Memory B cell (primary cell): Measurements from ENCODE around the gene ADGRD2.

ENCODE experiments used
- ATAC-seq: fragments of 150-1000 bp; cut with Tn5 transposase; 2 replicates; pipeline ENCODE4 v1.10.0; 2021; ENCODE audit warnings: low read depth, mild to moderate bottlenecking, moderate library complexity
- DNase-seq, 2 donors: peaks; one replicate each; pipeline ENCODE4 v3.0.0; 2022; ENCODE audit warnings: low spot score in 2 of 2
- H3K27ac Mint-ChIP-seq: one replicate; pipeline ENCODE4 v1.8.0; 2022; ENCODE audit warnings: mild to moderate bottlenecking, moderate library complexity, mixed read lengths
- H3K27me3 Mint-ChIP-seq: one replicate; pipeline ENCODE4 v1.8.0; 2022; ENCODE audit warnings: mixed read lengths
- H3K36me3 Mint-ChIP-seq: one replicate; pipeline ENCODE4 v1.8.0; 2022; ENCODE audit warnings: mild to moderate bottlenecking, mixed read lengths
- H3K4me1 Mint-ChIP-seq: one replicate; pipeline ENCODE4 v1.8.0; 2022; ENCODE audit warnings: mixed read lengths
- H3K4me3 Mint-ChIP-seq: one replicate; pipeline ENCODE4 v1.8.0; 2022; ENCODE audit warnings: mild to moderate bottlenecking, moderate library complexity, mixed read lengths
- H3K9me3 Mint-ChIP-seq: one replicate; pipeline ENCODE4 v1.8.0; 2022; ENCODE audit warnings: mixed read lengths

ADGRD2 gene, protein sequence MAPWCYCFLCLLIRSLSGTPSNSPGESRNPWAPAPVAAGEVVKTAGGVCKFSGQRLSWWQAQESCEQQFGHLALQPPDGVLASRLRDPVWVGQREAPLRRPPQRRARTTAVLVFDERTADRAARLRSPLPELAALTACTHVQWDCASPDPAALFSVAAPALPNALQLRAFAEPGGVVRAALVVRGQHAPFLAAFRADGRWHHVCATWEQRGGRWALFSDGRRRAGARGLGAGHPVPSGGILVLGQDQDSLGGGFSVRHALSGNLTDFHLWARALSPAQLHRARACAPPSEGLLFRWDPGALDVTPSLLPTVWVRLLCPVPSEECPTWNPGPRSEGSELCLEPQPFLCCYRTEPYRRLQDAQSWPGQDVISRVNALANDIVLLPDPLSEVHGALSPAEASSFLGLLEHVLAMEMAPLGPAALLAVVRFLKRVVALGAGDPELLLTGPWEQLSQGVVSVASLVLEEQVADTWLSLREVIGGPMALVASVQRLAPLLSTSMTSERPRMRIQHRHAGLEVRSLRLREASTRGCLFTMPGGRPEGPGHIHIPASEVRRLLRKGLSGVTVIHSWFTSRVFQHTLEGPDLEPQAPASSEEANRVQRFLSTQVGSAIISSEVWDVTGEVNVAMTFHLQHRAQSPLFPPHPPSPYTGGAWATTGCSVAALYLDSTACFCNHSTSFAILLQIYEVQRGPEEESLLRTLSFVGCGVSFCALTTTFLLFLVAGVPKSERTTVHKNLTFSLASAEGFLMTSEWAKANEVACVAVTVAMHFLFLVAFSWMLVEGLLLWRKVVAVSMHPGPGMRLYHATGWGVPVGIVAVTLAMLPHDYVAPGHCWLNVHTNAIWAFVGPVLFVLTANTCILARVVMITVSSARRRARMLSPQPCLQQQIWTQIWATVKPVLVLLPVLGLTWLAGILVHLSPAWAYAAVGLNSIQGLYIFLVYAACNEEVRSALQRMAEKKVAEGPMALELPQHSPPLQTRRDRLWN

GRCh38 chr9:124450241-124450924, at the start of gene ADGRD2:
ADGRD2 (plus strand) TSS chr9:124450451; CDS start chr9:124451667, 1,216 bp downstream.
- Mint-ChIP-seq H3K27ac (no peak within 1 kb of the TSS), H3K4me1 (peaks cover 4% of the 10 kb centered on the region), H3K4me3 (peak within 1 kb of the TSS; percentile 11), H3K9me3 (no peaks in the 10 kb centered on the region), H3K36me3 (no peaks in the 10 kb centered on the region), H3K27me3 (peaks cover 28% of the 10 kb centered on the region)
- ATAC-seq (no peak), DNase-seq (no peak)

DNA sequence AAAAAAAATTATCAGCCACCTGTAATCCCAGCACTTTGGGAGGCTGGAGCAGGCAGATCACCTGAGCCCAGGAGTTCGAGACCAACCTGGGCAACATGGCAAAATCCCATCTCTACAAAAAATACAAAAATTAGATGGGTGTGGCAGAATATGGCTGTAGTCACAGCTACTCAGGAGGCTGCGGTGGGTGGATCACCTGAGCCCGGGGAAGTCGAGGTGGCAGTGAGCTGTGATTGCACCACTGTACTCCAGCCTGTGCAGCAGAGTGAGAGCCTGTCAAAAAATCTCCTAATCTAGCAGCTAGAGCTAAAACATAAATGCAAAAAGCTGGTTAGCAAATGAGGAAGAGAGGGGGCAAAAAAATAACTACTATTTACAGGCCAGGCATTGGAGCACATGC, 47.0 kb upstream of the ADGRD2 start:
- ATAC-seq (no peak), DNase-seq (no peak)
- Mint-ChIP-seq H3K27me3 (no peaks in the 10 kb centered on the region), H3K9me3 (no peaks in the 10 kb centered on the region), H3K27ac (no peak overlapping the region), H3K4me3 (no peak overlapping the region), H3K4me1 (peaks cover 10% of the 10 kb centered on the region), H3K36me3 (peaks cover 30% of the 10 kb centered on the region)

DNA sequence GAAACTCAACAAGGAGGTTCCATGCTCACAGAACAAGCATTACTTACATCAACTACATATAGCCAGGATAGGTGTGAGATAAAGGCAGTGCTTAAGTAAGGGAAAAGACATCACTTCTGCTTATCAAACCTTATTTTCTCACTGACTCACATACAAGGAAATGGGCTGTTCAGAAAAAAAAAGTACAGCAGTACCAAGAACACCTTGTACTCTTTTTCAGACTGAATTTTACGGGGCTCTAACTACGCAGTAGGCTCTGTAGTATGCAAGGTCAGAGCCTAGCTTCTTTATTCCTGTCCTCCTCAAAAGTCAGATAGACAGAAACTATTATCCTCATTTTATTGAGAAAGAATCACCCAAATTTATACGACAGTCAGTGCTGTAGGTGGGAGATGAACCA, 40.8 kb upstream of the ADGRD2 start:
- ATAC-seq (no peak), DNase-seq (no peak)
- peaks cover 36% of the 10 kb centered on the region for H3K36me3 Mint-ChIP-seq
- H3K9me3 Mint-ChIP-seq, result no peaks in the 10 kb centered on the region
- no peak overlapping the region for H3K27ac Mint-ChIP-seq
- H3K4me3 Mint-ChIP-seq, result no peak overlapping the region
- H3K4me1 Mint-ChIP-seq, result peaks cover 7% of the 10 kb centered on the region
- no peaks in the 10 kb centered on the region for H3K27me3 Mint-ChIP-seq

DNA sequence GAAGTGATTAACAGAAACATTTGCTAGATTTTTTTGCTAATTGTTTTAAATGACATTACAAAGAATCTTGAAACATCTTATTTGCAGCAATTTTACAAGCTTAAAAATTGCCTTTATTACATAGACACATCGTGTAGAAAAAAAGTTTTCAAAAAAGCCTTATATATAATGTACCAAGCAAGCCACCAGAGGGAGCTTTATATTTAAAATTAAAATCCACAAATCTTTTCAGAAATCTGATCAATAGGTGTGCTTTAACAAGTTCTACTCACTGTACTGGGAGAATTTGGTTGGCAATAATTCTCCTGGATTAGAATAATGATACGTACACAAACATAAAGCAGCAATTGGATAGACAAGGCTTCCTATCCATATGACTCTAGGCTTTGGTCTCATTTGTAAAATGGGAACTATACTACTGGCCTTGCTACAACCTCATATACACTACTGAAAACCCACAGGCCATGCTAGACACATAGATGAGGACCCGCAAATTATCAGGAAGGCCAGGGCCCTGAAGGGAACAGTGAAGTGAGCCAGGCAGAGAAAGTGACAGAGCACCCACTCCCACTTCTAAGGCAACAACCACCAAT, 39.8 kb upstream of the ADGRD2 start:
- H3K27me3 Mint-ChIP-seq, result no peaks in the 10 kb centered on the region
- H3K4me1 Mint-ChIP-seq, result peaks cover 11% of the 10 kb centered on the region
- ATAC-seq, result no peak
- no peak overlapping the region for H3K4me3 Mint-ChIP-seq
- no peak for DNase-seq
- H3K27ac Mint-ChIP-seq, result no peak overlapping the region
- H3K36me3 Mint-ChIP-seq, result peaks cover 32% of the 10 kb centered on the region
- H3K9me3 Mint-ChIP-seq, result no peaks in the 10 kb centered on the region

DNA sequence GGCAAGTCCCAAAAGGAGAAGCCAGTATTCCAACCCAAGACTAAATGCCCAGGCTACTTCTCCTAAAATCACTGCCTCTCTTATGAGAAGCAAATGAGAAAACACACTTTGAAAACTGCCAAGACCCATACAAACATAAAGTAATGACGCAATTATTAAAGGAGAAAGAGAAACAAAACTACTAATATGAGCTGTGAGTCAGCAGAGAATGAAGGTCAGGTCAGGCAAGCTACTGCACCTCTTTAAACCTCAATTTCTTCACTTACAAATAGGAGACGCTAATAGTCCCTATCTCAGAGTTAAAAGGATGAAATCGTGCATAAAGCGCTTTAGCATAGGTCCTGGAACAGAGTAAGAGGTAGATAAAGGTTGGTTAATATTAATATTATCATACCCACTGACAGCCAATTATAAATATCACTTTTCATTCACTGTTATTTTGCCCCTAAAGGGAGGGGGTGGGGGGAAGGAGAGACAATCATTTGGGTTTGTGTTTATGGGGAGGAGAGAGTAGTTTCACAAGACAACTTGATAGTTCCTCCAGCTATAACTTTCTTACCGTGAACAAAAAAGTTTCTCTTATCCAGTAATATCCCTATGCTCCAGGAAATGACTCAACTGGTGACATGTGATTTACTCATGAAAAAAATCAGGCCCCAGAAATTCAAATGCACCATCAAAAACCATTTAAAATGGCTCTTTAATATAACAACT, 38.6 kb upstream of the ADGRD2 start:
- H3K27ac Mint-ChIP-seq, result no peak overlapping the region
- no peaks in the 10 kb centered on the region for H3K27me3 Mint-ChIP-seq
- peaks cover 11% of the 10 kb centered on the region for H3K4me1 Mint-ChIP-seq
- peaks cover 22% of the 10 kb centered on the region for H3K36me3 Mint-ChIP-seq
- DNase-seq, result no peak
- no peak for ATAC-seq
- H3K9me3 Mint-ChIP-seq, result no peaks in the 10 kb centered on the region
- no peak overlapping the region for H3K4me3 Mint-ChIP-seq

- ATAC-seq (no peak), DNase-seq (no peak)
- Mint-ChIP-seq H3K4me3 (no peak overlapping the region), H3K4me1 (peaks cover 11% of the 10 kb centered on the region), H3K9me3 (no peaks in the 10 kb centered on the region), H3K27me3 (no peaks in the 10 kb centered on the region), H3K27ac (no peak overlapping the region), H3K36me3 (peaks cover 21% of the 10 kb centered on the region)
Observed at GRCh38 chr9:124412228-124412575, 38.0 kb upstream of the ADGRD2 start.

- H3K9me3 Mint-ChIP-seq, result no peaks in the 10 kb centered on the region
Observed at GRCh38 chr9:124414612-124415011, 35.6 kb upstream of the ADGRD2 start.

GRCh38 chr9:124415102-124415851, 35.0 kb upstream of the ADGRD2 start, which contains the start of gene PSMB7:
PSMB7 (minus strand) TSS chr9:124415442; CDS start chr9:124415425, 17 bp downstream.
- Mint-ChIP-seq H3K9me3 (no peaks in the 10 kb centered on the region), H3K27me3 (no peaks in the 10 kb centered on the region), H3K4me1 (peaks cover 14% of the 10 kb centered on the region), H3K36me3 (peaks cover 17% of the 10 kb centered on the region), H3K27ac (peak within 1 kb of the TSS; percentile 99), H3K4me3 (peak within 1 kb of the TSS; percentile 99)
- ATAC-seq, result peak; percentile 94
- DNase-seq, result peak; percentile 96 to 97

More at GRCh38 chr9:124414612-124415011, 35.6 kb upstream of the ADGRD2 start:
- H3K27me3 Mint-ChIP-seq, result no peaks in the 10 kb centered on the region
- peak overlapping the region; percentile 99 for H3K4me3 Mint-ChIP-seq
- peak overlapping the region; percentile 99 for H3K27ac Mint-ChIP-seq
- peaks cover 14% of the 10 kb centered on the region for H3K4me1 Mint-ChIP-seq
- ATAC-seq, result no peak
- no peak for DNase-seq
- H3K36me3 Mint-ChIP-seq, result peaks cover 17% of the 10 kb centered on the region

DNA sequence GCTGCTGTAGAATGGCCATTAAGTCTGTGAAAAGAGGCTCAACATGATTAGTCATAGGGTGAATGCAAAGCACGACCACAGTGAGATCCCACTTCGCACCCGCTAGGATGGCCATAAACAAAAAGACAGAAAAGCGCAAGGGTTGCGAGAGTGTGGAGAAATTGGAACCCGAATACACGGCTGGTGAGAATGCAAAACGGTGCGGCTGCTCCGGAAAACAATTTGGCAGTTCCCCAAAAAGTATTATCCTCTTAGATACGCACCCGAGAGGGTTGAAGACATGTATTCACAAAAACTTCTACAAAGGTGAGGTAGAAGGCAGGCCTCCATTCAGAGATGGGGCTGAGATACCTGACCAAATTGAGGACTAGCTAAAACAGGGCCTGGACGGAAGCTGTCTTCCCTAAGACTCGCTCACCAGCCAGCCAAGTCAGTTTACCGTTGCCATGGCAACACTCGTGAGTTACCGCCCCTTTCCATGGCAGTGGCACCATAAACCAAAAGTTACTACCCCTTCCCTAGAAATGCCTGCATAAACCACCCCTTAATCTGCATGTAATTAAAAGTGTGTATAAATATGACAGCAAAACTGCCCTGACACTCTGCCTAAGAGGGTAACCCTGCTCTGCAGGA, 34.3 kb upstream of the ADGRD2 start:
- H3K4me3 Mint-ChIP-seq, result peak overlapping the region; percentile 99
- no peaks in the 10 kb centered on the region for H3K27me3 Mint-ChIP-seq
- DNase-seq (no peak), ATAC-seq (no peak)
- peaks cover 15% of the 10 kb centered on the region for H3K36me3 Mint-ChIP-seq
- H3K4me1 Mint-ChIP-seq, result peaks cover 14% of the 10 kb centered on the region
- H3K9me3 Mint-ChIP-seq, result no peaks in the 10 kb centered on the region
- peak overlapping the region; percentile 99 for H3K27ac Mint-ChIP-seq

DNA sequence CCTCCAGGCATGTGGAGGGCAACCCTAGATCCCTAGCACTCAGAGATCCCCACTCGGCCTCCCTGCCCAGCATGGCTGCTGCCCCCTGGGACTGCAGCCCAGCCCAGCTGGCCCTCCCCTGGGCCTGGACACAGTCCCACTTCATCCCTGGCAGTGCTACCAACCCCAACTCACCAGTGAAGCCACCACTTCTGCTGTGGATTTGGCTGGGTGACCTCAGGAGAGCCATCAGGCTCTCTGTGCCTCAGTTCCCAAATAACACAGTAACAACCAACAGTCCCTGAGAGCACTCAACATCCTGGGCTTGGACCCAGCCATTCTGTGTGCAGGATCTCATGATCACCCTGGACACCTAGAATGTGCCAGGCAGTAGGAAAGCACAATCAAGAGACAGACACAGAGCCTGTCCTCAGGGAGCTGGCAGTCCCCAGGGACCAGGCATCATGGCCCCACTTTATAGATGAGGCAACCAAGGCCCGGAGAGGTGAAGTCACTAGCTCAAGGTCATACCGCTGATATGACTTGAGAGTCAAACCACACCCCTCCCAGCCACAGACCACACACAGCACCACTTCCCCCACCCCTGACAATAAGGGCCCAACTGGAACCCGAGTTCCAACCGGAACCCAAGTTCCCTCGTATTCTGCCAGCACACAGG, 30.3 kb upstream of the ADGRD2 start:
- Mint-ChIP-seq H3K9me3 (no peaks in the 10 kb centered on the region), H3K27me3 (peaks cover 9% of the 10 kb centered on the region), H3K27ac (no peak overlapping the region), H3K36me3 (no peaks in the 10 kb centered on the region), H3K4me1 (peaks cover 6% of the 10 kb centered on the region), H3K4me3 (no peak overlapping the region)
- no peak for DNase-seq
- ATAC-seq, result no peak

- H3K36me3 Mint-ChIP-seq, result no peaks in the 10 kb centered on the region
- ATAC-seq (peak; percentile 38), DNase-seq (no peak)
- H3K9me3 Mint-ChIP-seq, result no peaks in the 10 kb centered on the region
- no peak overlapping the region for H3K27ac Mint-ChIP-seq
- H3K4me3 Mint-ChIP-seq, result no peak overlapping the region
- peaks cover 9% of the 10 kb centered on the region for H3K27me3 Mint-ChIP-seq
- peaks cover 3% of the 10 kb centered on the region for H3K4me1 Mint-ChIP-seq
Observed at GRCh38 chr9:124420991-124421543, 29.2 kb upstream of the ADGRD2 start.
